Ascending aorta (tissue), 2 donors: ENCODE measurements around the gene AGAP3. TPM values are rescaled to one million over a fixed set of nuclear protein-coding genes. Genes with fewer than 3 reads are reported as not detected.

Source experiments
- DNase-seq, 2 donors: peaks; one replicate each; pipeline ENCODE4 v3.0.0-alpha.2; 2019; ENCODE audit warnings: low spot score in 2 of 2
- H3K27ac ChIP-seq, 2 donors: fragments of 200-600 bp; sonication (generic); one replicate each; pipeline ENCODE4 v1.5.1; 2016 to 2017; ENCODE audit warnings: mild to moderate bottlenecking in 1 of 2
- H3K27me3 ChIP-seq: fragments of 200-600 bp; sonication (generic); one replicate; pipeline ENCODE4 v1.5.1; 2017
- H3K36me3 ChIP-seq, 2 donors: fragments of 200-600 bp; sonication (generic); one replicate each; pipeline ENCODE4 v1.5.1; 2016
- H3K4me1 ChIP-seq, 2 donors: fragments of 200-600 bp; sonication (generic); one replicate each; pipeline ENCODE4 v1.5.1; 2016 to 2017; ENCODE audit warnings: mild to moderate bottlenecking in 1 of 2
- H3K4me3 ChIP-seq, 2 donors: fragments of 200-600 bp; sonication (generic); one replicate each; pipeline ENCODE4 v1.5.1; 2016 to 2017; ENCODE audit warnings: mild to moderate bottlenecking in 1 of 2
- H3K9me3 ChIP-seq, 2 donors: fragments of 200-600 bp; sonication (generic); one replicate each; pipeline ENCODE4 v1.5.1; 2016
- CTCF ChIP-seq, 3 experiments: fragments of 200-600 bp in 2 of 3; fragments of 450-650 bp in 1 of 3; sonication (generic) in 2 of 3; IDR thresholded peaks; one replicate each; pipeline ENCODE4 v1.5.1; 2016 to 2019; ENCODE audit warnings: antibody characterized with exemption in 3 of 3, mild to moderate bottlenecking in 1 of 3, moderate library complexity in 1 of 3
- intact Hi-C: fragments of 100-400 bp; cut with DNase I; formaldehyde crosslinking; loops from one replicate; pipeline ENCODE4 v1.15.1; 2023
- total RNA-seq: library from RNA; depleted of rRNA; stranded (reverse); fragments of >200 nt; gene quantifications from one replicate; pipeline ENCODE4 v1.1.0, GENCODE V29; 2016

The AGAP3 gene
- total RNA-seq, 1 donor from 2014 or later: 82.6 TPM

GRCh38 chr7:151175793-151176311, 89.6 kb downstream of the AGAP3 start:
- H3K27me3 ChIP-seq: peaks cover 7% of the 10 kb centered on the region
- no peaks in the 10 kb centered on the region for H3K36me3 ChIP-seq
- intact Hi-C loops: loop anchor here (10.0 kb wide), 1 partner anchor 271 kb away; no protein-coding TSS in a partner anchor
- no peak for TF ChIP-seq CTCF (IDR thresholded peaks at IDR 0.05)
- no peaks in the 10 kb centered on the region for H3K9me3 ChIP-seq
- no peak overlapping the region for H3K27ac ChIP-seq
- H3K4me3 ChIP-seq: no peak overlapping the region
- H3K4me1 ChIP-seq: no peaks in the 10 kb centered on the region
- no peak for DNase-seq

- TF ChIP-seq CTCF (IDR thresholded peaks at IDR 0.05): no peak
- Histone ChIP-seq H3K9me3 (no peaks in the 10 kb centered on the region), H3K4me1 (no peaks in the 10 kb centered on the region), H3K36me3 (no peaks in the 10 kb centered on the region), H3K4me3 (no peak overlapping the region), H3K27me3 (peaks cover 7% of the 10 kb centered on the region), H3K27ac (no peak overlapping the region)
- DNase-seq: no peak
- intact Hi-C loops: loop anchor here (10.0 kb wide), 1 partner anchor 272 kb away; no protein-coding TSS in a partner anchor
Measured at GRCh38 chr7:151176401-151176800, 90.1 kb downstream of the AGAP3 start.

- Histone ChIP-seq H3K27ac (no peak overlapping the region), H3K27me3 (peaks cover 7% of the 10 kb centered on the region), H3K4me1 (no peaks in the 10 kb centered on the region), H3K36me3 (no peaks in the 10 kb centered on the region), H3K4me3 (no peak overlapping the region), H3K9me3 (no peaks in the 10 kb centered on the region)
- peak in 1 of 2 donors; percentile 22 for DNase-seq
- intact Hi-C loops: loop anchor here (10.0 kb wide), 1 partner anchor 273 kb away; no protein-coding TSS in a partner anchor
- TF ChIP-seq CTCF (IDR thresholded peaks at IDR 0.05): no peak
Measured at GRCh38 chr7:151177310-151177709, 91.0 kb downstream of the AGAP3 start.

GRCh38 chr7:151178236-151178635, 92.0 kb downstream of the AGAP3 start:
- no peak for TF ChIP-seq CTCF (IDR thresholded peaks at IDR 0.05)
- H3K4me3 ChIP-seq: no peak overlapping the region
- H3K9me3 ChIP-seq: no peaks in the 10 kb centered on the region
- intact Hi-C loops: loop anchor here (10.0 kb wide), 1 partner anchor 273 kb away; no protein-coding TSS in a partner anchor
- H3K27ac ChIP-seq: no peak overlapping the region
- H3K27me3 ChIP-seq: peaks cover under 1% of the 10 kb centered on the region
- H3K4me1 ChIP-seq: no peaks in the 10 kb centered on the region
- DNase-seq: peak in 1 of 2 donors; percentile 43
- no peaks in the 10 kb centered on the region for H3K36me3 ChIP-seq

- no peaks in the 10 kb centered on the region for H3K36me3 ChIP-seq
- no peaks in the 10 kb centered on the region for H3K27me3 ChIP-seq
- no peak overlapping the region for H3K4me3 ChIP-seq
- intact Hi-C loops: loop anchor here (10.0 kb wide), 1 partner anchor 274 kb away; no protein-coding TSS in a partner anchor
- H3K27ac ChIP-seq: no peak overlapping the region
- H3K9me3 ChIP-seq: no peaks in the 10 kb centered on the region
- H3K4me1 ChIP-seq: no peaks in the 10 kb centered on the region
- TF ChIP-seq CTCF (IDR thresholded peaks at IDR 0.05): no peak
- peak in 1 of 2 donors; percentile 52 for DNase-seq
Measured at GRCh38 chr7:151178831-151179230, 92.6 kb downstream of the AGAP3 start.
